Activated gamma-delta T cell treated with anti-CD3 and anti-CD28 coated beads, Interleukin-2, amount 50 U/mL, for 16 hours (primary cell): ENCODE measurements around the gene ONECUT1.
"Not testable (repeated sequence)": the region's sequence is repeated elsewhere in the genome, so short reads cannot be mapped to it uniquely, and the experiment has no call there.

Experiments
- DNase-seq: peaks from one replicate; pipeline ENCODE4 v3.0.0-alpha.2; 2020; ENCODE audit warnings: low read depth

ONECUT1 gene

GRCh38 chr15:52790169-52790708 is at the start of gene ONECUT1:
Gene ONECUT1, minus strand, starts transcription at chr15:52790336. Its CDS starts 452 bp downstream, at chr15:52789884.
- DNase-seq, result no peak

- no peak for DNase-seq
Observed at GRCh38 chr15:52834379-52834778, 44.2 kb upstream of the ONECUT1 start.

GRCh38 chr15:52824169-52824942 is 34.2 kb upstream of the ONECUT1 start:
- not testable (repeated sequence) for DNase-seq

- DNase-seq, result no peak
Observed at GRCh38 chr15:52822475-52822874, 32.3 kb upstream of the ONECUT1 start.

GRCh38 chr15:52819253-52819652 is 29.1 kb upstream of the ONECUT1 start:
- DNase-seq, result no peak

- DNase-seq, result not testable (repeated sequence)
Observed at GRCh38 chr15:52815899-52816298, 25.8 kb upstream of the ONECUT1 start.

GRCh38 chr15:52808996-52809395 is 18.9 kb upstream of the ONECUT1 start:
- no peak for DNase-seq

GRCh38 chr15:52808441-52808840 is 18.3 kb upstream of the ONECUT1 start:
- no peak for DNase-seq

- no peak for DNase-seq
Observed at GRCh38 chr15:52806284-52806655, 16.1 kb upstream of the ONECUT1 start.

- no peak for DNase-seq
Observed at GRCh38 chr15:52805351-52806283, 15.5 kb upstream of the ONECUT1 start.

- no peak for DNase-seq
Observed at GRCh38 chr15:52804526-52805081, 14.5 kb upstream of the ONECUT1 start.

GRCh38 chr15:52803467-52804306 is 13.6 kb upstream of the ONECUT1 start:
- DNase-seq, result no peak

- DNase-seq, result no peak
Observed at GRCh38 chr15:52803108-52803466, 13.0 kb upstream of the ONECUT1 start.

GRCh38 chr15:52802110-52802509 is 12.0 kb upstream of the ONECUT1 start:
- DNase-seq, result no peak

GRCh38 chr15:52801748-52802085 is 11.6 kb upstream of the ONECUT1 start:
- DNase-seq, result no peak

GRCh38 chr15:52800828-52801747 is 11.0 kb upstream of the ONECUT1 start:
- DNase-seq, result no peak

- DNase-seq, result no peak
Observed at GRCh38 chr15:52799145-52799811, 9.1 kb upstream of the ONECUT1 start.

- DNase-seq, result no peak
Observed at GRCh38 chr15:52798529-52799101, 8.5 kb upstream of the ONECUT1 start.

- DNase-seq, result no peak
Observed at GRCh38 chr15:52797625-52798501, 7.7 kb upstream of the ONECUT1 start.
